DLD1 (cell line): ENCODE data around the gene ENTHD1.
"Not testable (repeated sequence)": the region's sequence is repeated elsewhere in the genome, so short reads cannot be mapped to it uniquely, and the experiment has no call there.

ENCODE experiments used
- in situ Hi-C: cut with HindIII; loops from 2 replicates; pipeline ENCODE4 v1.10.0; 2017; ENCODE audit warnings: low sequenced_read_pairs

The ENTHD1 gene

DNA sequence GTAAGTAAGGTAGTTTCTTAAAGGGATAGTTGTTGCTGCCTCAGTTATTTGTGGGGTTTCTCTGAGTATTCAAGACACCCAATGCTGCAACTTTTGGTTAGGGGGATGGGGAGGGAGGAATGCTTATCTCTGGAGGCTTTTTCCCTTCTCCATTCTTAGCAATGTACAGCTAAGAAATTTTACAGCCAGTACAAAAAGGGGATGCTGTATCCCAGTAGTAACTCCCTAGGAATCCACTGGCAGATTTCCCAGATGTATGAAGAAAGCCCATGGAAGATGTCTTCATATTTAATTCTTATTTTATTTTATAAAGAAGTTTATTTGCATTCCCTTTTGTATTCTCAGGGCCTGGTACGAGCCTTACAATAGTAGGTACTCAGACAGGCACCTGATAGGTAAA, 154.8 kb downstream of the ENTHD1 start:
- in situ Hi-C loops = no loop called here

DNA sequence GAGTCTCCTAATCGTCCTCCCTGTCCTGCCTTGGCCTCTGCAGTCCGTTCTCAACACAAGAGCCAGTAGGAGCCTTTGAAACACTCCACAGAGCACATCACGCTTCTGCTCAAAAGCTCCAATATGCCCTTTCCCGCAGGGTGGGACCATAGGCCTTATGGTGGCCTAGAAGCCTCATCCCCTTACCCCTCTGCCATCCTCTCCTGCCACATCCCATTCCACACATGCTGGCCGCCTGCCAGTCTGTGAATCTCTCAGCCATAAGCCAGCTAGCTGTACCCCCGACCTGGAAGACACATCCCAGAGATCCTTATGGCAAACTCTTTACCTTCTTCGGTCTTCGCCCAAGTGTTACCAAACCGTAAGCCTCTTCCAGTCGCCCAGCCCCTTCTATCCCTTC, 157.8 kb downstream of the ENTHD1 start:
- in situ Hi-C loops = no loop called here

DNA sequence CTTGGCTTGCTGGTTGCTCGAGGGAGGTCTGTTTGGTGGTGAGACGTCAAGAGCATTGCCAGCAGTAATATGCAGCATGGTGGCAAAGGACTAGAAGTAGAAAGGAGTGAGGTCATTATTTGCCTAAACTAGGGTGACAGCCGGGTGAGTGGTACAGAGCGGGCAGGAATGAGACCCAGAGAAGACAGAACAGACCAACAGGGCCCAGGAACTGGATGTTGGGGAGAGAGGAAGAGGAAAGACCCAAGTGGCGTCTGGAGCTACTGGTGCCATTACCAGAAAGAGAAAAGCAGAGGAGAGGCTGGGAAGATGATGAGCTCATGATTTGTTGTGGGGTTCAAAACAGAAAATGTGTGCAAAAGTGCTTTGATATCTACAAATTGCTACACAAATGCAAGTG, 158.7 kb downstream of the ENTHD1 start:
- in situ Hi-C loops = no loop called here

DNA sequence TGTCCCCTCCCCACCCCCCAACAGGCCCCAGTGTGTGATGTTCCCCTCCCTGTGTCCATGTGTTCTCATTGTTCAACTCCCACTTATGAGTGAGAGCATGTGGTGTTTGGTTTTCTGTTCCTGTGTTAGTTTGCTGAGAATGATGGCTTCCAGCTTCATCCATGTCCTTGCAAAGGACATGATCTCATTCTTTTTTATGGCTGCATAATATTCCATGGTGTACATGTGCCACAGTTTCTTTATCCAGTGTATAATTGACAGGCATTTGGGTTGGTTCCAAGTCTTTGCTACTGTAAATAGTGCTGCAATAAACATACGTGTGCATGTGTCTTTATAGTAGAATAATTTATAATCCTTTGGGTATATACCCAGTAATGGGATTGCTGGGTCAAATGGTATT, 159.5 kb downstream of the ENTHD1 start:
- in situ Hi-C loops = not testable (repeated sequence)

DNA sequence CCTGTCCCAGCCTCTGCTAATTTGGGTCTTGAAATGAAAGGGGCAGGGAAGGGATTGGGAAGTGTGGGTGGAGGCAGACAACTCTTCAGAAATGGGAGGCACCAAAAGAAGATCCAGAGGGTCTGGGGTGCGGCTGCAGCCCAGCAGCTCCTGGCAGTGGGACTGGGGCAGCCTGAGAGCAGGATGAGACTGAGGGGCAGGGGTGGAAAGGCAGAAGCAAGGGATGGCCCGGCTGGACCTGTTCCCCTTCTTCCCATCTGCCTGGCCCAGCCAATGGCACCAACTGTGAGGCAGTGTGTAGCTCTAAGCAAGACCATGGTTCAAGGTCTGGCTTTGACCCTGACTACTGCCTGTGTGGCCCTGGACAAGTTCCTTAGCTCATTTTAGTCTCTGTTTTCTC, 160.4 kb downstream of the ENTHD1 start:
- in situ Hi-C loops = no loop called here

DNA sequence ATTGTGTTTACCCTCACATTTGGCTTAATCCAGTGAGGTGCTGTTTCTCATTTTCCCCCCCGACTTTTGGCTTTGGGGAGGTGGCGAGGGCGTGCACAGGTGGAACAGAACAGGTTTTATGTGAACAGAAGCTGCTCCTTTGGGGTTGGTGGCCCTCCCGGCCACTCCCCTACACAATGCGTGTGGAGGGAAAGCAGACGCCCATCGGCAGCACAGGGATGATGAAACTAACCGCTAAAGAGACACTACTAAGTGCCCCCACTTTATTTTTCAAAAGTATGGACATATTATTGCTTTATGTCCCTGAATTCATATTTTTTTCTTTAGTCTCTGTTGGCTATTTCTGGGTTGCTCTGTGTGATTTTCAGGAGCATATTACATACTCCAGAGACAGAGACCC, 160.9 kb downstream of the ENTHD1 start:
- in situ Hi-C loops = no loop called here

DNA sequence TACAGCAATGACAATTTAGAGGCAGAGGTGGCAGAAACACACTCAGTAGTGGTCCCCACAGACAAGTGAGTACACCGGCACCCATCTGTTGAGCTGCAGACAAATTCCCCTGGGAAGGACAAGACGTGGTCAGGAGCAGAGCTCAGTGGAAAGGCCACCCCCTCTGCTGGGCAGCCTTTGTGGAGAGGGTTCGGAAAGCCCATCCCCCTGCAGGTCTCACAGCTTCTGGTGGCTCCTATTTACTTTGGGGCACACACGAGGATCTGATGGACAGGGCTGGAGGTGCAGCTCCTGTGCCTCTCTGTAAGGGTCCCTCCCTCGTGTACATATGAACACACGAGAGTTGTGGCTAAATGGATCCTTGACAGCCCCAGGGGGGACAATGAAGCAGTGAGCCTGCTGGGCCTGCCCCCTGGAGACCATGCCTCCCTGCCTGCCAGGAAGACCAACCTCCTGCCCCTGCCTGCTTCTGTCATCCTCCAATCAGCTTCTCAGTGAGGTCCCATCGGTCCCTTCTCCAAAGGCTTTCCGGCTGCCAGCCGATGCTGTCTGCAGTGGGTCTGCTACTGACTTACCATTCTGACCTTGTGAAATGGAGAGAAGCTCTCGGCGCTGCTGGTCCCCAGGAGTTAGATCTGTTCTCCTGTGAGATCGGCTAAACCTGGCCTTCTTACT, 161.5 kb downstream of the ENTHD1 start:
- in situ Hi-C loops = no loop called here

DNA sequence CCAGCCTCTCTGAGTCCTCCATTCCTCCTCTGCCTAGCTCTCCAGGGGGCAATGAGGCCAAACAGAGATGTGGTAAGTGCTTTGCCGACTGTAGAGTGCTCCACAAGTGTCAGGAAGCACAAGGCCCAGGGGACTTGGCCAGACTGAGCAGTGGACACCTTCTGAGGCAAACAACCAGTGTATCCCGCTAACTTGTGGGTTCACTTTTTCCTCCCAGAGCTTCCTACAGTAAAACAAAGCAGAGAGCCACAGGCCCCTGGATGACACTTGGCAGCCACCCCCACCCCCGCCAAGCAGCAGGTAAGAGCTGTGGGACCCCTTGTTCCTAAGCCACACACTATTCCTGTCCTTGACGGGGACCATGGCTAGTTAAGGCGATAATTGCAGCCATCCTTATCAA, 162.1 kb downstream of the ENTHD1 start:
- in situ Hi-C loops = no loop called here

DNA sequence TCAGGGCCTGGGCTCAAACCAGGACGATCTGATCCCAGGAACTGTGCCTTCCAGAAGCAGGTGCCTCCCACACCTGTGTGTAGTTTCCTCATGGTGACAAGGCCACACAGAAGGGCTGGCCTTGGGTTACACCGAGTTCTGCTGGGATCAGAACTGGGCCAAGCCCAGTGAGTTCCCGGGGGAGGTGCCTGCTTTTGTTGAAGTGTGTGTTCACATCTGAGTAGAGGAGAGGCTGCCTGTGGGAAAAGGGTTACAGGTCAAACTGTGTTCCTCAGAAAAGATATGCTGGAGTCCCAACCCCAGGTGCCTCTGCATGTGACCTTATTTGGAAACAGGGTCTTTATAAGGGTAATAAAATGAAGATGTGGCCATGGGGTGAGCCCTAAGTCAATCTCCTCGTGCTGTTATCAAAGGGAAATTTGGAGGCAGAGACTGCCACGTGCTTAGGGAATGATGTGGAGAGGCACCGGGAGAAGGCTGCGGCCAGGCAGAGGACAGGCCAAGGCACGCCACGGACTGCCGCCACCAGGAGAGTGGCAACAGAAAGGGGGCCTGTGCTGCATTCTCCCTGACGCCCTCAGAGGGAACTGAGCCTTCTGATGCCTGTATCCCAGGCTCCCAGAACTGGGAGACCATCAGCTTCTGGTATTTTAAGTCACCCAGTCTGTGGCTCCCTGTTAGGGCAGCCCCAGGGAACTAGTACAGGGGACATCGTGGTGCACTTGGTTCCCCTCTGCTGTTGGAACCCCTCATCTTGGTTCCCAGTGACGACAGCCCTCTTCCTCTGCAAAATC, 164.2 kb downstream of the ENTHD1 start:
- in situ Hi-C loops = no loop called here

DNA sequence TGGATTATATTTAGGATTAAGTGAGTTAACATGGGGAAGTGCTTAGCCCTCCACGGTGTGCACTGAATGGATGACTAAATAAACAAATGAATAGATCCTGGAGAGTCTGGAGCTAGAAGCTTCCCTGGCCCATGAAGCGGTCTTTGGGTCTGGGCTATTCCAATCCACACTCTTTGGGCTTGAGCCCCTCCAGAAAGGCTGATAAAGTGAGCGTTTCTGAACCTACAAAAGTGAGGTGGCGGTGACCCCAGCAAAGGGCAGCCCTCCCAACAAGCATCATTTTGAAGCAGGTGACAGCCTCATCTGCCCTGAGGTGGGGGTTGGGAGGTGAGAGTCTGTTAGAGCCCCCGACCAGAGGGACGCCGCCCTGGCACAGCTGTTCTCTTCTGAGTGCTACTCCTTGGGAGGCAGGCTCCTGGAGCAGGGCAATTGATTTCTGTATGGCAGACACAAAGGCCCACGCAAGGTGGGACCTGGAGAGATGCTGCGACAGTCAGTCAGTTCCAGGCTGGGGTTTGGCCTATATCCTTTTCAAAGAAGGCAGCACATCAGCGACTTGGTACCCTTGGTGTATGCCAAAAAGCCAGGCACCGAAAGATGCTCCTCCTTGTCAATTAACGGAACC, 165.2 kb downstream of the ENTHD1 start:
- in situ Hi-C loops = no loop called here

DNA sequence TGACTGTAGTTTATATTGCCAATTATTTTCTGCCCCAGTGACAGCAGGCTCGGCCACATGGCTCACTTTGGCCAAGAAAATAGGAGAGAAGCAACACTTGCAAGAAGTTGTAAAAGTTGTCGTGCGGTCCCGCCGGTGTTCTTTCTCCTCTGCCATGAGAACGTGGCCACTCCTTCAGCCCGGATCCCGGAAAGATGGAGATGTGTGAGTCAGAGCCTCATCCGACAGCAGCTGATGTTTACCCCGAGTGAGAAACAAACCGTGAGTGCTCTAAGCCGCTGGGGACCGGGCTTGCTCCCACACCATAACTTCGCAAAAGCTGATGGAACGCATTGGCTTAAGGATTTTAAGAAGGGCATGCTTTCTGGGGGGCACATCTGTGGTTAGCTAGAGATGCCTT, 166.0 kb downstream of the ENTHD1 start:
- in situ Hi-C loops = no loop called here

DNA sequence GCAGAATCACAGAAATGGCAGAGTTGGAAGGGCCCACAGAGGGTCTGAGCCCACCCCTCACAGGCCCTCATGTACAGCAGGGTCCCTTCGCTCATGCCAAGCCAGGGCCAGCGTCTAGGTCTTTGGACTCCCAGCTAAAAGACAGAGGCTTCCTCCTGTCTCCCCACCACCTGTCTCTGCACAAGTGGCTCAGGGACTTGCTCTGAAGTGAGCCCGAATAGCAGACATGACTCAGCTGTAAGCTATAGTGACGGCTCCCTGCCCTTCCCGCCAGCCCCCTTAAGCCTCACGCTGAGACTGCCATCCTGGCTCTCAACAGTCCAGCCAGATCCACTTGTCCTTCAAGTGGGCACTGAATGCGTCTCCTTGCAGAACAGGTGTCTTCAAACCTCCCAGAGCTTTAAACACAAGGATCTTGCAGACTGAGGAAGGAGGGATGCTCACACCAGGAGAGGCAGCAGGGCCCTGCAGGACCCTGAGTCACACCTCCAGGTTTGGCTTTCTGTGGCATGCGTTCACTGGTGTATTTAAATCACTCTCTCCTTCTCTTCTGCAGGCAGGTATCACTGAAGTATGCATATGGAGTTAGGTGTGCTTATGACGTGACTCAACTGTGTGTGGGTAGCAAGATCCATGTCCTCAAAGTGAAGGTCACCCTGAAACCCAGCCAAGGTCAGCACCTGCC, 168.1 kb downstream of the ENTHD1 start:
- in situ Hi-C loops = no loop called here

DNA sequence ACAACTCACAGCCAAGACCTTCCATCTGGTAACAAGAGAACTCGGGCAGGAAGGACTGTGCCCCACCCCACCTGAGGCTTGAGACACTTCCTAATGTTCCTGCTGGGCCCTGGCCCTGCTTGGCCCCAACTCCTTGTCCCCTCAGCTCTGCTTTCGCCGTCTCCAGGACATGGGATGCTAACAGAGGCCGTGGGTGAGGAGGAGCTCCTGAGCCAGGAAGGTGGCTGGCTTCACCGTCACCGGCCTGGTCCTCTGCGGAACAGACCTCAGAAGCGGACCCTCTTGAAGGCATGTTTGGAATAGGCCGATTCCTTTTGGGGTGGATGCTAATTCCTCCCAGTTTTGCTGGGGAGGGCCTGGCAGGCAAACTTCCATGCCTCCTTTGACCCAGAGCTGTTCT, 168.7 kb downstream of the ENTHD1 start:
- in situ Hi-C loops = no loop called here

DNA sequence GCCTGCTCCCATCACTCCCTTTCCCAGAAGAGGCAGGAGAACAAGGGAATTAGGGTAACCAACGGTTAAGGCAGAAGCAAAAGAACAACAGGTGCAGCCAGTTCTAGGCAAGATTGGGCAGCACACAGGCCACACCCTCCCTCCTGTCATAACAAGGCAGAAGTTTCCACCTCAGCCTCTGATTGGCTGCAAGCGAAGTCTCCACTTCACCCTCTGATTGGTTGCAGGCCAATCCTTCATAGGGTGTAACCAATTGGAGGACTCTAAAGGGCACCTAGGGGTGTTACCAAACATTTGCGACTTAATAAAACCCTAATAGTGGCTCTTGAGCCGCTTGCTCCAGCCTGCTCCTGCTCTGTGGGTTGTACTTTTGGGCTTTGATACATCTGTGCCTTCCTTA, 169.2 kb downstream of the ENTHD1 start:
- in situ Hi-C loops = no loop called here

DNA sequence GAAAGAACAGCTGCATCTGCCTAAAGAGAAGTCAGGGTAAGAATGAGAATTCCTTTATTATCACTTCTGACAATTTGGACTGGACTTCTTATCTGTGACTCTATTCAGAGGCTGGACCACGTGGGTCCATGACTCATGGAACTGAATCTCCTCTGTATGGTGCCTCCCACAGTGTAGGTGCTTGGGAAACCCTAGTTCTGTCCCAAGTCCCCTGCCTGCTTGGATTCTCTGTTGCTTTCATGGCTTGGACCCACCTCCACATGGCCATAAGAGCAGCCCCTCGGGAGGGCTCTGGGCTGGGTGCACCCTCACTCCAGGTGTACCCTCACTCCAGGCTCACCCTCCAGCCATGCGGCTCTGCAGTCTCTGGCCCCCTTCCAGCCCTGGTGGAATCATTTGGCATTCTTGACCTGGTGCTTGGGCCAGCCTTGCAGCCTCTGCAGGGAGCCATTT, 169.6 kb downstream of the ENTHD1 start:
- in situ Hi-C loops = no loop called here

DNA sequence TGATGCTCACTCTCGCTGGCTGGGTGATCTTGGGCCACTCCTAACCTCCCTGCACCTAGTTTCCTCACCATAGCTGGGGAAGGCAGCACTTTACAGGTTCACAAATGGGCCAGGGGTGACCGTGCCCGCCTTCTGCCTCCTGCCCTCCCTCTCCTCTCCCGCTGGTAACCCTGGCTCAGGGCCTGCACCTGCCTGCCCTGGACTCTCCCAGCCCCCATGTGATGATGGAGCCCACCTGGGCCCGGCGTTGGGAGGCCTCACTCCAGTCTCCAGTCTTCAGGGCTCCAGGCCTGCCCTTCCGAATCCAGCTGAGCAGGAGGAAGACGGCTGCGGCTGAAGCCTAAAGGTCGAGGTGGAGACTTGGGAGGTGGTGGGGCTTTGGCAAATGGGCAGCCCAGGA, 170.1 kb downstream of the ENTHD1 start:
- in situ Hi-C loops = no loop called here

DNA sequence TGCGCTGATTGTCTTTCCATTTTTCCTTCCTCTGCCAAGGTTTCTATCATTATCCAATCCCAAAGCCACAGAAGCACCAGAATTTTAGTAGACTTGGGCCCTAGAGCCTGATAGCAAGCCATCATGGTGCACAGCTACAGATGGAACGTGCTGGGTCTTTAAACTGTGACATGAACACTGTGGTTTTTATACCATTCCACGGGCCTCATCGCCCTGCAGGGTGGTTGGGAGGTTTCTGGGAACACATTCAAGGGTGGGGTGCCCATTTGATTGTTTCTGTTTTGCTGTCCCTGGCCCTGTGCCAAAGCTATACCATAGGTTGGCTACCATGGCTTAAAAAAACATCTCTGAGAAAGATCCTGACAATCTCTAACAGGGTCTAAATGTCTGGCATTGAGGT, 171.1 kb downstream of the ENTHD1 start:
- in situ Hi-C loops = no loop called here

DNA sequence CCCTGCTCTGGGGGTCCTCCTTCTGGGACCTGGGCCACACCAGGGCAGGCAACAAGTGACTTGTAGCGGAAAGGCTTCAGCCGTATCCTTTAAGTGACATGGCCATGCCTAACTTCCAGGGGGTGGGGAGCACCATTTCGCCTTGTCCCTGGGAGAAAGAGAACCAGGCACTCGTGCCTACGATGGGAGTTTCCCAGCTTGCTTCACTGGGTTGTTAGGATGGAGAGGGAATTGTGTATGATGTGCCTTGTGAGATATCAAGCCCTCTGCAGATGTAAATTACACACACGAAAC, 171.6 kb downstream of the ENTHD1 start:
- in situ Hi-C loops = no loop called here

DNA sequence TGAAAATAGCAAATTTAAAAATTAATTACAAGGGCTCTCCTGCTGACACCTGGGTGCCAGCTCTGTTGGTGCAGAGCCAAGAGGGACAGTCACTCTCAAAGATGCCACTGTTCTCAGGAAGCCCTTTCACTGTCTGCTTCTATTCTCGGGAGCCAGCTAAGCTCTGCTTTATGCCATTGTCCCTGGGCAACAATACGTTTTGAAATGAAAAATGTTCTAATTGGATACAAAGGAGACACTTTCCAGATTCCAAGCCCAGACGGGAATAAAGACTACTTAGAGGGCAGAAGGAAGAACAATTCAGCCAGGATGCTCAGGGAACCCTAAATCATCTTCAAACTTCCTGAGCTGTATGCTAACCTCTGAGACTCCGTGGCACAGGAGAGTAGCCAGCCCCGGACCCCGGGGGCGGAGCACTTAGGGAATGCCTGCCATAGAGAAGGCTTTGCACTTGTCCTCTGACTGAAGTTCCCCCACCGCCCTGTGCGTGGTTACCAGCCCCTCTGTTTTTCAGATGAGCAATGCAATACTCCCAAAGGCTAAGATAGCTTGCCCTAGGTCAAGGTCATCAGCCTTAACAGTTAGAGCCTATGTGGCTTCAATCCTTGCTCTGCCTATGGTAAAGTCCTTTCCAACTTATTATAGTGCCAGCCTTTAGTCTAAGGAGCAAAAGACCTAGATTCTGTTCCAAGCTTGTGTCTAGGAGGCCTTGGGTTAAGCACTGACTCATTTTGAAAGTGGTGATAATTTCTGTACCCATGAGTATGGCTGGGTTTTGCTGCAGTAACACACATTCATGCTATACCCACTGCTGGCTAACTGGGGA, 172.1 kb downstream of the ENTHD1 start:
- in situ Hi-C loops = no loop called here

DNA sequence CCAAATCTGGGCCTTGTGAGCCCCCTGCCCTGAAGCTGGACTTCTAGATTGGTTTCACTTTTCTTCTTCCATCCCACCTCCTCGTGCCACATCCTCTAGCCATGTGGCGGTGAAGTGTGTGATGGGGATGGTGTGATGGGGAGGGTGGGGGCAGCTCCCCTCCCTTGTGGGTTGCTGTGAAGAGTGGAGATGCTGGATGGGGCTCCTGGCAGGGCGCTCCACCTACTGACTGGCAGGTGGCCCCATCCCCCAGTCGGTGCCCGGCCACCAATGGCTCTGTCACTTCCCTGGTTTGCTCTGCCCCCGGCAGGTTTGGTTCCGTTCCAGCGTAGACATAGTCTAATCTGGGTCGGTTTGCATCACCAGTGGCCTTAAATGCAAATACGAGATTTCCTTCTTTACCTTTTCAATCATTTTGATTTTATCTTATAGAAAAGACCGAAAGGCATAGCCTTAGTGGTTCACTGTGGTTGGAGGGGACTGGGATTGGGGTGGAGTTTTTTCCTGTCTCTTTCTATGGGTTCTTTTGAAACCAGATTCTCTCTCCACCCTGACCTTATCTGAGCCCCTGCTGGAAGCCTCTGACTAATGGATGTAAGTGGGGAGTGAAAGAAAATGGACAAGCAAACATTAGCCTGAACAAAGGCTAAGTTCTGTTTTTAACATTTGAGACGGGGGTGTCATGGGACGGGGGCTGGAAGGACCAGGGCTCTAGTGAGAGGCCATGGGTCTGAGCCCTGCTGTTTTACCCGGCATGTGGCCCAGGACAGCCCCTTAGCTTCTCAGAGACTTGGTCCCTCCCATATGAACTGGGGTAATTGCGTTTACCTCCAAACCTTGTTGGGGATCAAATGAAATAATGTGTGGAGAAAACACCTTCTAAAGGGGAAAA, 173.8 kb downstream of the ENTHD1 start:
- in situ Hi-C loops = no loop called here
